Measurements from ENCODE around the gene CD38.

DNA sequence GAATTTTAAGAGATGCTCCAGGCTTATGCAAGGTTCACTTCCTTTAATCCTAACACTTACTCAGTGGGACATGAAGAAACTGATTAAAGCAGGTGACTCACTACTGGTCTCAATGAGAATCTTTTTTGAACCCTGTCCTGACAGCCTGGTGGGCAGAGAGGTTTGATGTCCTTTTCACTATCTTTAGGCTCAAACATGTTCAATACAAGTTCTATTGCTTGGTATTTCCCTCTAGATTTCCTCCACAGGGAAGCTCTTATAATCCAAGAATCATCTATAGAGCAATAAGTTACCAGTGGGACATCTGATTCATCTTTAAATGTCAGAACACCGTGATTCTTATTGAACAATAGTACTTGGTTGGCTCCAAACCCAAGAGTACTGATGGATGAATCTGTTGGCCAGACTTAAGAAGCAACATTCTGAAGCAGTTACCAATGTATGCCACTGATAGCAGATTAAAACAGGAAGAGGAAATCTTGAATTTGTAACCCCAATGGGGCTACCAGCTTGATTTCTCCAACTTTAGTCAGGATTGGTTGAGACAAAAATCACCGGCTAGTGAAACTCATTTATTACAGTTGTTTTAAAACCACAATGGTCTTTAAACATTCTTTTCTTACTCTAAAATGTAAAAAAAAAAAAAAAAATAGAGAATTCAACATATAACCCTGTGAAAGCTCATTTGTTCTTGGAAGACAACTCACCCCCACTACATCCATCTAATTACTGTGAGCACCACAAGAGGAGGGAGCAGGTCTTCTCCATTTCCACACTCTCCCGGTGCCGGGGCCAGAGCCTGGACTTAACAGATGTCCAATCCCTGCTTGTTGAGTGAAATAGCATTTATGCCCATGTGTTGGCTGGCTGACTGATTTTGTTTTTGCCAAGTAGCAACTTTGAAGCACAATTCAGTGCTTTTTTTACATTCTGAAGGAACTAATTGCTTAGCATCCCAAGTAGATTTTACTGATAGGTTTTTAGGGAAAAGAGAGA, 117.1 kb downstream of the CD38 start:
- TF ChIP-seq, protein P1, sequence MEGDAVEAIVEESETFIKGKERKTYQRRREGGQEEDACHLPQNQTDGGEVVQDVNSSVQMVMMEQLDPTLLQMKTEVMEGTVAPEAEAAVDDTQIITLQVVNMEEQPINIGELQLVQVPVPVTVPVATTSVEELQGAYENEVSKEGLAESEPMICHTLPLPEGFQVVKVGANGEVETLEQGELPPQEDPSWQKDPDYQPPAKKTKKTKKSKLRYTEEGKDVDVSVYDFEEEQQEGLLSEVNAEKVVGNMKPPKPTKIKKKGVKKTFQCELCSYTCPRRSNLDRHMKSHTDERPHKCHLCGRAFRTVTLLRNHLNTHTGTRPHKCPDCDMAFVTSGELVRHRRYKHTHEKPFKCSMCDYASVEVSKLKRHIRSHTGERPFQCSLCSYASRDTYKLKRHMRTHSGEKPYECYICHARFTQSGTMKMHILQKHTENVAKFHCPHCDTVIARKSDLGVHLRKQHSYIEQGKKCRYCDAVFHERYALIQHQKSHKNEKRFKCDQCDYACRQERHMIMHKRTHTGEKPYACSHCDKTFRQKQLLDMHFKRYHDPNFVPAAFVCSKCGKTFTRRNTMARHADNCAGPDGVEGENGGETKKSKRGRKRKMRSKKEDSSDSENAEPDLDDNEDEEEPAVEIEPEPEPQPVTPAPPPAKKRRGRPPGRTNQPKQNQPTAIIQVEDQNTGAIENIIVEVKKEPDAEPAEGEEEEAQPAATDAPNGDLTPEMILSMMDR (IDR thresholded peaks at IDR 0.05): no peak
- TF ChIP-seq POLR2A (IDR thresholded peaks at IDR 0.05): no peak
- no peak for TF ChIP-seq EP300 (IDR thresholded peaks at IDR 0.05)
